Chondrocyte (in vitro differentiated cells): ENCODE data around the gene WLS. TPM values are rescaled to one million over a fixed set of nuclear protein-coding genes. Genes with fewer than 3 reads are reported as not detected.

Experiments used
- DNase-seq: peaks from one replicate; pipeline ENCODE4 v3.0.0; 2021; ENCODE audit warnings: mixed read lengths, low spot score
- H3K27ac Mint-ChIP-seq: one replicate; pipeline ENCODE4 v1.8.0; 2021; ENCODE audit warnings: mild to moderate bottlenecking, moderate library complexity, mixed read lengths; ENCODE audit not compliant: unreplicated experiment
- H3K27me3 Mint-ChIP-seq: 2 replicates; pipeline ENCODE4 v1.8.0; 2021; ENCODE audit warnings: low read depth, mixed read lengths
- H3K36me3 Mint-ChIP-seq: 2 replicates; pipeline ENCODE4 v1.8.0; 2021; ENCODE audit warnings: low read depth, mixed read lengths
- H3K4me1 Mint-ChIP-seq: 2 replicates; pipeline ENCODE4 v1.8.0; 2021; ENCODE audit warnings: low read depth, mild to moderate bottlenecking, mixed read lengths
- H3K4me3 Mint-ChIP-seq: one replicate; pipeline ENCODE4 v1.8.0; 2021; ENCODE audit warnings: mild to moderate bottlenecking, moderate library complexity, mixed read lengths; ENCODE audit not compliant: unreplicated experiment
- H3K9me3 Mint-ChIP-seq: 2 replicates; pipeline ENCODE4 v1.8.0; 2021; ENCODE audit warnings: low read depth, mixed read lengths
- total RNA-seq: library from RNA; stranded (reverse); gene quantifications from 3 replicates; pipeline ENCODE4 v1.2.1, GENCODE V29; 2021
- TF ChIP-seq, protein P1 (sequence below): fragments of 200-600 bp; sonication (generic); IDR thresholded peaks from 2 replicates; pipeline ENCODE4 v1.5.0; 2021; ENCODE audit warnings: antibody characterized with exemption, mild to moderate bottlenecking, moderate library complexity

WLS gene
- total RNA-seq, 1 donor from 2014 or later: 149 TPM

DNA sequence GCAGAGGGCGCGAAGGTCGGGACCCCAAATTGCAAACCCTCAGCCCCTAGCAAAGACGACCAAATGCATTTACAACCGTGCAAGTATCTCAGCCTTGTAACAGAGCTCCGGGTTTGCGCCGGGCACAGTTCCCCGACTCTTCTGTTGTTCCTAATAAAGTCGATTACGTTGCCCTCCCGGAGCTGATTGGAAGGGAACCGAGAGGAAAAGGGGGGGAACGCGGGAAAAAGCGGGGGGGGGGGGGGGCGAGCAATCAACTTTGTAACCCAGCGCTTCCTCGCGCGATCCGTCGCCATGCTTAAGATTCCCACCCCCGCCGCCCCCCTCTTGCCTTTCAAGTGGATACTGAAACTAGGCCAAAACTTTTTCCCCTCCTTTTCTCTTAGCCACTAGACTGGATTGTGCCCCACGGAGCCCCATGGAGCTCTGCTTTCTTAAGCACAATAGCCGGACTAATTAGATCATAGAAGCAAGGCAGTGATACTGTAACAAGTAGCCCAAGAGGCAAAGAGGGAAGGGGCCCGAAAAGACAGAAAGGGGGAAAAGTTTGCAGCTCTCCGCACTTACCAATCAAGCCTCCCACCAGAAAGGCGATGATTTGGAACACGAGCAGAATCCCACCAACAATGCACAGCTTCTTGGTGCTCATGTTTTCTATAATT is 565 bp downstream of the WLS start:
- Mint-ChIP-seq H3K36me3 (peaks cover 2% of the 10 kb centered on the region), H3K4me1 (peaks cover 42% of the 10 kb centered on the region), H3K27ac (peak overlapping the region; percentile 94), H3K9me3 (no peaks in the 10 kb centered on the region), H3K27me3 (no peaks in the 10 kb centered on the region), H3K4me3 (peak overlapping the region; percentile 90)
- no peak for DNase-seq
- TF ChIP-seq, protein P1, sequence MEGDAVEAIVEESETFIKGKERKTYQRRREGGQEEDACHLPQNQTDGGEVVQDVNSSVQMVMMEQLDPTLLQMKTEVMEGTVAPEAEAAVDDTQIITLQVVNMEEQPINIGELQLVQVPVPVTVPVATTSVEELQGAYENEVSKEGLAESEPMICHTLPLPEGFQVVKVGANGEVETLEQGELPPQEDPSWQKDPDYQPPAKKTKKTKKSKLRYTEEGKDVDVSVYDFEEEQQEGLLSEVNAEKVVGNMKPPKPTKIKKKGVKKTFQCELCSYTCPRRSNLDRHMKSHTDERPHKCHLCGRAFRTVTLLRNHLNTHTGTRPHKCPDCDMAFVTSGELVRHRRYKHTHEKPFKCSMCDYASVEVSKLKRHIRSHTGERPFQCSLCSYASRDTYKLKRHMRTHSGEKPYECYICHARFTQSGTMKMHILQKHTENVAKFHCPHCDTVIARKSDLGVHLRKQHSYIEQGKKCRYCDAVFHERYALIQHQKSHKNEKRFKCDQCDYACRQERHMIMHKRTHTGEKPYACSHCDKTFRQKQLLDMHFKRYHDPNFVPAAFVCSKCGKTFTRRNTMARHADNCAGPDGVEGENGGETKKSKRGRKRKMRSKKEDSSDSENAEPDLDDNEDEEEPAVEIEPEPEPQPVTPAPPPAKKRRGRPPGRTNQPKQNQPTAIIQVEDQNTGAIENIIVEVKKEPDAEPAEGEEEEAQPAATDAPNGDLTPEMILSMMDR: no peak

GRCh38 chr1:68230901-68231626 is 1.3 kb downstream of the WLS start:
- DNase-seq: no peak
- TF ChIP-seq, protein P1: no peak
- no peaks in the 10 kb centered on the region for H3K9me3 Mint-ChIP-seq
- H3K36me3 Mint-ChIP-seq: peaks cover 5% of the 10 kb centered on the region
- peaks cover 46% of the 10 kb centered on the region for H3K4me1 Mint-ChIP-seq
- H3K4me3 Mint-ChIP-seq: peak overlapping the region; percentile 90
- peak overlapping the region; percentile 94 for H3K27ac Mint-ChIP-seq
- no peaks in the 10 kb centered on the region for H3K27me3 Mint-ChIP-seq

- Mint-ChIP-seq H3K9me3 (no peaks in the 10 kb centered on the region), H3K36me3 (peaks cover 5% of the 10 kb centered on the region), H3K27me3 (no peaks in the 10 kb centered on the region), H3K4me3 (peak overlapping the region; percentile 90), H3K4me1 (peaks cover 50% of the 10 kb centered on the region), H3K27ac (peak overlapping the region; percentile 90)
- DNase-seq: no peak
- TF ChIP-seq, protein P1: no peak
These were observed 1.9 kb downstream of the WLS start for GRCh38 chr1:68230484-68230802.

DNA sequence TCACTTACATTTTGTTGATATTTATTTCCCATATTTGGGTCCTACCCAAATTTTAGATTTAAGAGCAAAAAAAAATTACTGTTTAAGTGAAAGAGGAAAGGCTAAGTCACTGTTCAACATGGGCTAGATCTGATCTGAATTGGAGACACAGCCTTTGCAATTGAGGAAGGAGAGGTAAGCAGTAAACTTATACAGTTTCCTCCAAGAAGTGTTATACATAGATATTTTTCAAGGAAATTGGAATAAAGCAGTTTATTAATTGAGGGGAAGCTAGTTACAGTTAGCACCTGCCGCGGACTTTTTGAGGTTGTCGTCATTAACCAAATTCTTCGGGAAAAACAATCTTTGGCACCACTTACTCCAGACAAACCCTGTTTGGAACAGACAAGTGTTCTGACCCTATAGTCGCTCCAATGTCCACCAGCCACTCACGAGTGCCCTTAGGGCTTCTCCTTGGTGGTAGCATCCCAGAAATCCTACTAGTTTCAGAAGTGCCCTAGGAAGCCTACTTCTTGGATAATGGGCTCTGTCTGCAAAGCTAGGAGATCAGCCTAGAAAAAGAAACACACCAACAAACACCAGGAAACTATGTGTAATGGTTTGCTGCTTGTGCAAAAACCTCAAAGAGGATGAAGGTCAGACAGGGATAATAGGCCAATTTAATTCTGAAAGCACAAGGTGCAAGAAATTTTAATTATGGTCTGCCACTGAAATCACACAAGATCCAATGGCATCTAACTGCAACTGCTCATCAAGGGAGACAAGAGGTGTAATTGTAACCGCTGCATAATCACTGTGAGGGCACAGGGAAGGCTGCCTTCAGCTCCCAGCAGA is 2.5 kb downstream of the WLS start:
- H3K36me3 Mint-ChIP-seq: peaks cover 5% of the 10 kb centered on the region
- no peak for DNase-seq
- no peaks in the 10 kb centered on the region for H3K9me3 Mint-ChIP-seq
- H3K4me3 Mint-ChIP-seq: peak overlapping the region; percentile 90
- TF ChIP-seq, protein P1: no peak
- no peaks in the 10 kb centered on the region for H3K27me3 Mint-ChIP-seq
- H3K4me1 Mint-ChIP-seq: peaks cover 50% of the 10 kb centered on the region
- H3K27ac Mint-ChIP-seq: peak overlapping the region; percentile 90

DNA sequence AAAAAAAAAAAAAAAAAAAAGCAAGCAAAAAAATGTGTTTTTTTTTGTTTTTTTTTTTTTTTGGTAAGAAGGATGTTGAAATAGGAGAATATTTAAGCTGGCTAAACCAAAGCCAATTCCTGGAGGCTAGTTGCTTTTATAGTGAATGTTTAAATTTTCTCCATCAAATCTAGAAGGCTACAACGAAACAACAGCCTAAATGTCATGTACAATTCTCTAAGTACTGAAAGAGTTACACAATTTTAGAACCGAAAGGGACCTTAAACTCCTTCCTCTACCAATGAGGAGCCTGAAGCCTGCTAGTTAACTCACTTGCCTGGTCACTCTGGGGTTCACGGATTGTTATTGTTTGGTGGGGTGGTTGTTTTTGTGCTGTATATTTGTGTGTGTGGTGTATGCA is 3.5 kb downstream of the WLS start:
- peak overlapping the region; percentile 90 for H3K27ac Mint-ChIP-seq
- H3K36me3 Mint-ChIP-seq: peaks cover 5% of the 10 kb centered on the region
- peaks cover 51% of the 10 kb centered on the region for H3K4me1 Mint-ChIP-seq

More for the DNA sequence above, 3.5 kb downstream of the WLS start:
- H3K9me3 Mint-ChIP-seq: no peaks in the 10 kb centered on the region
- no peak overlapping the region for H3K4me3 Mint-ChIP-seq
- no peak for DNase-seq
- TF ChIP-seq, protein P1: no peak
- no peaks in the 10 kb centered on the region for H3K27me3 Mint-ChIP-seq
